Fibroblast of lung (primary cell): ENCODE data around the gene C5orf15. TPM values are rescaled to one million over a fixed set of nuclear protein-coding genes. Genes with fewer than 3 reads are reported as not detected.

Experiments
- DNase-seq, 2 donors: peaks; one replicate each; pipeline versions ENCODE4 v3.0.0 to v3.0.0-alpha.2; 2010; ENCODE audit warnings: low read depth in 2 of 2
- H2AFZ ChIP-seq: 2 replicates; pipeline ENCODE4 v1.5.1; 2012; ENCODE audit warnings: low read length, control low read depth, inconsistent platforms
- H3K27ac ChIP-seq: 2 replicates; pipeline ENCODE4 v1.5.1; 2011; ENCODE audit warnings: low read length, control low read depth; ENCODE audit not compliant: insufficient read depth
- H3K27me3 ChIP-seq: 2 replicates; pipeline ENCODE4 v1.5.1; 2011; ENCODE audit warnings: mild to moderate bottlenecking, low read length; ENCODE audit not compliant: control insufficient read depth, insufficient read depth
- H3K36me3 ChIP-seq: 2 replicates; pipeline ENCODE4 v1.5.1; 2011; ENCODE audit warnings: low read length; ENCODE audit not compliant: control insufficient read depth, insufficient read depth
- H3K4me1 ChIP-seq: 2 replicates; pipeline ENCODE4 v1.5.1; 2011; ENCODE audit warnings: low read length; ENCODE audit not compliant: control insufficient read depth, insufficient read depth; ENCODE audit errors: extremely low read depth
- H3K4me2 ChIP-seq: 2 replicates; pipeline ENCODE4 v1.5.1; 2011; ENCODE audit warnings: low read length, control low read depth; ENCODE audit not compliant: insufficient read depth; ENCODE audit errors: extremely low read depth
- H3K4me3 ChIP-seq, 4 experiments: fragments of 200-600 bp in 1 of 4; sonication (generic) in 1 of 4; replicated peaks in 1 of 4; 2 replicates each; pipeline ENCODE4 v1.5.1; 2011 to 2016; ENCODE audit warnings: low read length in 4 of 4, low read depth in 3 of 4, mild to moderate bottlenecking in 3 of 4, control low read depth in 2 of 4, inconsistent platforms in 1 of 4, mixed read lengths in 1 of 4; ENCODE audit not compliant: insufficient read depth in 1 of 4; ENCODE audit errors: control extremely low read depth in 1 of 4
- H3K79me2 ChIP-seq: 2 replicates; pipeline ENCODE4 v1.5.1; 2012; ENCODE audit warnings: mild to moderate bottlenecking, low read length, inconsistent platforms; ENCODE audit not compliant: control insufficient read depth, insufficient read depth
- H3K9ac ChIP-seq: 2 replicates; pipeline ENCODE4 v1.5.1; 2011; ENCODE audit warnings: mild to moderate bottlenecking, low read length, control low read depth; ENCODE audit not compliant: insufficient read depth
- H3K9me3 ChIP-seq: 2 replicates; pipeline ENCODE4 v1.5.1; 2012; ENCODE audit warnings: low read depth, low read length; ENCODE audit not compliant: control insufficient read depth, insufficient read depth
- H4K20me1 ChIP-seq: 2 replicates; pipeline ENCODE4 v1.5.1; 2011; ENCODE audit warnings: low read length; ENCODE audit not compliant: control insufficient read depth, insufficient read depth; ENCODE audit errors: extremely low read depth
- CTCF ChIP-seq, 2 donors: IDR thresholded peaks in 1 of 2; conservative IDR thresholded peaks in 1 of 2; 1 replicate in 1 of 2; 2 replicates in 1 of 2; pipeline ENCODE4 v1.5.1; 2011 to 2012; ENCODE audit warnings: low read length in 2 of 2, control low read depth in 1 of 2, inconsistent platforms in 1 of 2, low read depth in 1 of 2, mild to moderate bottlenecking in 1 of 2
- EZH2 ChIP-seq: IDR thresholded peaks from 2 replicates; pipeline ENCODE4 v1.5.1; 2012; ENCODE audit warnings: low read length, control low read depth, mild to moderate bottlenecking; ENCODE audit errors: missing control alignments
- polyA plus RNA-seq, 2 donors: library from polyadenylated mRNA; depleted of rRNA in 1 of 2; stranded (reverse) in 1 of 2; unstranded in 1 of 2; fragments of >200 nt; gene quantifications; 2 replicates each; pipeline ENCODE4 v1.2.1, GENCODE V29; 2011 to 2012; ENCODE audit warnings: missing spikeins in 1 of 2
- total RNA-seq: library from RNA; depleted of rRNA; stranded (reverse); fragments of >200 nt; gene quantifications from 2 replicates; pipeline ENCODE4 v1.2.1, GENCODE V29; 2014

C5orf15 gene
- total and polyA plus RNA-seq, 2 donors (not counting 1 experiment from before 2014, with no cell fraction given), result 43.1 to 111 TPM

- H3K36me3 ChIP-seq, result no peaks in the 10 kb centered on the region
- no peaks in the 10 kb centered on the region for H3K9me3 ChIP-seq
- H3K9ac ChIP-seq, result no peak overlapping the region
- H3K4me2 ChIP-seq, result no peak overlapping the region
- H3K27ac ChIP-seq, result no peak overlapping the region
- H3K79me2 ChIP-seq, result no peaks in the 10 kb centered on the region
- H4K20me1 ChIP-seq, result no peaks in the 10 kb centered on the region
- TF ChIP-seq CTCF (conservative IDR thresholded peaks at IDR 0.05 in 1 of 2, IDR thresholded peaks at IDR 0.05 in 1 of 2; ENCODE audit: low read depth in 1 of 2, low read length in 2 of 2) (peak; percentile 54 to 79), EZH2 (no peak)
- H2AFZ ChIP-seq, result no peak overlapping the region
- peak; percentile 39 to 60 for DNase-seq
- H3K4me1 ChIP-seq, result no peaks in the 10 kb centered on the region
- H3K4me3 ChIP-seq, result no peak overlapping the region
- peaks cover 6% of the 10 kb centered on the region for H3K27me3 ChIP-seq
Observed at GRCh38 chr5:133944263-133945185, 23.9 kb downstream of the C5orf15 start.

- Histone ChIP-seq H3K27me3 (peaks cover 6% of the 10 kb centered on the region), H4K20me1 (no peaks in the 10 kb centered on the region), H2AFZ (no peak overlapping the region), H3K36me3 (no peaks in the 10 kb centered on the region), H3K9me3 (no peaks in the 10 kb centered on the region), H3K27ac (no peak overlapping the region), H3K79me2 (no peaks in the 10 kb centered on the region), H3K4me1 (no peaks in the 10 kb centered on the region), H3K4me3 (no peak overlapping the region), H3K4me2 (no peak overlapping the region), H3K9ac (no peak overlapping the region)
- TF ChIP-seq EZH2, result no peak
- TF ChIP-seq CTCF (conservative IDR thresholded peaks at IDR 0.05 in 1 of 2, IDR thresholded peaks at IDR 0.05 in 1 of 2; ENCODE audit: low read depth in 1 of 2, low read length in 2 of 2), result no peak
- no peak for DNase-seq
Observed at GRCh38 chr5:133943475-133943817, 25.0 kb downstream of the C5orf15 start.

GRCh38 chr5:133942614-133943474, 25.6 kb downstream of the C5orf15 start:
- H3K9me3 ChIP-seq, result no peaks in the 10 kb centered on the region
- H3K9ac ChIP-seq, result no peak overlapping the region
- H3K4me1 ChIP-seq, result no peaks in the 10 kb centered on the region
- no peaks in the 10 kb centered on the region for H3K36me3 ChIP-seq
- H3K4me3 ChIP-seq, result no peak overlapping the region
- peaks cover 6% of the 10 kb centered on the region for H3K27me3 ChIP-seq
- no peak overlapping the region for H2AFZ ChIP-seq
- TF ChIP-seq EZH2, result no peak
- TF ChIP-seq CTCF (conservative IDR thresholded peaks at IDR 0.05 in 1 of 2, IDR thresholded peaks at IDR 0.05 in 1 of 2; ENCODE audit: low read depth in 1 of 2, low read length in 2 of 2), result no peak
- no peaks in the 10 kb centered on the region for H3K79me2 ChIP-seq
- DNase-seq, result no peak
- H4K20me1 ChIP-seq, result no peaks in the 10 kb centered on the region
- no peak overlapping the region for H3K4me2 ChIP-seq
- H3K27ac ChIP-seq, result no peak overlapping the region
